SU-DHL-6 (cell line): ENCODE data around the gene ANKS4B.

Experiments used
- EZH2phosphoT487 ChIP-seq: fragments of 200-600 bp; sonication (generic), shearing (Covaris generic); conservative IDR thresholded peaks from 2 replicates; pipeline ENCODE4 v1.6.1; 2018; ENCODE audit warnings: mild to moderate bottlenecking, antibody characterized with exemption, low read length, moderate library complexity, mixed read lengths
- TF ChIP-seq, protein P1 (sequence below): fragments of 200-600 bp; sonication (generic); IDR thresholded peaks from one replicate; pipeline ENCODE4 v1.5.1; 2017; ENCODE audit warnings: antibody characterized with exemption, mild to moderate bottlenecking, low read length, moderate library complexity; ENCODE audit not compliant: insufficient read depth, poor library complexity, severe bottlenecking

DNA sequence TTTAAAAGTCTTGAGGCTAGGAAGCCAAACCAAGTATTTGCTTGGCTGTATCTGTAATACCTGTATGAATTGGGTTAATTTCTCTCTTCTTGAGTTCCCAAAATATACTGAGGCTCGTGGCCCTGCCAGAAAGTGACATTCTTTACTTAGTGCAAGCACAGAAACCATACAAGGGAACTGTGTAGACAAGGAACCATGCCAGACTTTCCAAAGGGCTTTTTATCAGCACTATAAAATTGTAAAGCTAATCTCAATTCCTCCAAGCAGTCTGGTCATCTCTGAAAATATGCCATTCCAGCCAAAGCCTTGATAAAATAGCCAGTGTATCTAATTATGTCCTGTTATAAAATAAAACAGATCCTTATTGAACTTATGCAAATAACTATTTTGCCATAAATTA is 51.8 kb downstream of the ANKS4B start:
- TF ChIP-seq, protein P1, sequence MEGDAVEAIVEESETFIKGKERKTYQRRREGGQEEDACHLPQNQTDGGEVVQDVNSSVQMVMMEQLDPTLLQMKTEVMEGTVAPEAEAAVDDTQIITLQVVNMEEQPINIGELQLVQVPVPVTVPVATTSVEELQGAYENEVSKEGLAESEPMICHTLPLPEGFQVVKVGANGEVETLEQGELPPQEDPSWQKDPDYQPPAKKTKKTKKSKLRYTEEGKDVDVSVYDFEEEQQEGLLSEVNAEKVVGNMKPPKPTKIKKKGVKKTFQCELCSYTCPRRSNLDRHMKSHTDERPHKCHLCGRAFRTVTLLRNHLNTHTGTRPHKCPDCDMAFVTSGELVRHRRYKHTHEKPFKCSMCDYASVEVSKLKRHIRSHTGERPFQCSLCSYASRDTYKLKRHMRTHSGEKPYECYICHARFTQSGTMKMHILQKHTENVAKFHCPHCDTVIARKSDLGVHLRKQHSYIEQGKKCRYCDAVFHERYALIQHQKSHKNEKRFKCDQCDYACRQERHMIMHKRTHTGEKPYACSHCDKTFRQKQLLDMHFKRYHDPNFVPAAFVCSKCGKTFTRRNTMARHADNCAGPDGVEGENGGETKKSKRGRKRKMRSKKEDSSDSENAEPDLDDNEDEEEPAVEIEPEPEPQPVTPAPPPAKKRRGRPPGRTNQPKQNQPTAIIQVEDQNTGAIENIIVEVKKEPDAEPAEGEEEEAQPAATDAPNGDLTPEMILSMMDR: no peak
- TF ChIP-seq EZH2phosphoT487: no peak
